SU-DHL-6 (cell line): ENCODE measurements around the gene LETM1.

ENCODE experiments used
- H2AFZ ChIP-seq: fragments of 200-600 bp; sonication (generic); 2 replicates; pipeline ENCODE4 v1.6.1; 2014; ENCODE audit warnings: low read depth, mild to moderate bottlenecking, moderate library complexity, mixed read lengths, antibody characterized with exemption, low read length; ENCODE audit not compliant: severe bottlenecking
- H3F3A ChIP-seq: fragments of 200-600 bp; shearing (Covaris generic); 2 replicates; pipeline ENCODE4 v1.6.0; 2016; ENCODE audit warnings: antibody characterized with exemption, mild to moderate bottlenecking; ENCODE audit not compliant: insufficient read depth
- H3K27ac ChIP-seq: fragments of 200-600 bp; sonication (generic); 2 replicates; pipeline ENCODE4 v1.5.1; 2016; ENCODE audit warnings: low read depth, mild to moderate bottlenecking, low read length, moderate library complexity, mixed read lengths
- H3K27me3 ChIP-seq: fragments of 200-600 bp; sonication (generic), shearing (Covaris generic); 2 replicates; pipeline ENCODE4 v1.6.0; 2014; ENCODE audit warnings: mild to moderate bottlenecking, low read length
- H3K36me3 ChIP-seq: fragments of 200-600 bp; sonication (generic); 2 replicates; pipeline ENCODE4 v1.6.1; 2014; ENCODE audit warnings: mild to moderate bottlenecking, low read length, mixed read lengths
- H3K4me2 ChIP-seq: fragments of 300-600, 200-600 bp; shearing (Covaris generic), sonication (generic); 2 replicates; pipeline ENCODE4 v1.6.0; 2014; ENCODE audit warnings: low read length, low read depth, mild to moderate bottlenecking; ENCODE audit not compliant: poor library complexity, severe bottlenecking
- H3K4me3 ChIP-seq: fragments of 200-600 bp; sonication (generic); 2 replicates; pipeline ENCODE4 v1.5.1; 2014; ENCODE audit warnings: antibody characterized with exemption, low read length, mild to moderate bottlenecking, mixed read lengths; ENCODE audit not compliant: insufficient read depth, poor library complexity, severe bottlenecking
- H3K79me2 ChIP-seq: fragments of 200-600 bp; sonication (generic); 2 replicates; pipeline ENCODE4 v1.6.1; 2014; ENCODE audit warnings: mild to moderate bottlenecking, low read length, moderate library complexity; ENCODE audit not compliant: insufficient read depth
- H3K9ac ChIP-seq: fragments of 200-600 bp; sonication (generic); 2 replicates; pipeline ENCODE4 v1.7.0; 2014; ENCODE audit warnings: mild to moderate bottlenecking, low read length
- H3K9me2 ChIP-seq: fragments of 200-600 bp; sonication (generic); replicated peaks from 2 replicates; pipeline ENCODE4 v1.6.1; 2014; ENCODE audit warnings: low read length; ENCODE audit not compliant: insufficient read depth
- H3K9me3 ChIP-seq: fragments of 200-600 bp; sonication (generic); 2 replicates; pipeline ENCODE4 v1.6.1; 2014; ENCODE audit warnings: low read length, mixed read lengths; ENCODE audit not compliant: insufficient read depth
- H4K20me1 ChIP-seq: fragments of 200-600 bp; sonication (generic); 2 replicates; pipeline ENCODE4 v1.6.1; 2014; ENCODE audit warnings: low read depth, mild to moderate bottlenecking, antibody characterized with exemption, low read length, moderate library complexity, mixed read lengths
- EZH2phosphoT487 ChIP-seq: fragments of 200-600 bp; sonication (generic), shearing (Covaris generic); conservative IDR thresholded peaks from 2 replicates; pipeline ENCODE4 v1.6.1; 2018; ENCODE audit warnings: mild to moderate bottlenecking, antibody characterized with exemption, low read length, moderate library complexity, mixed read lengths
- TF ChIP-seq, protein P1 (sequence below): fragments of 200-600 bp; sonication (generic); IDR thresholded peaks from one replicate; pipeline ENCODE4 v1.5.1; 2017; ENCODE audit warnings: antibody characterized with exemption, mild to moderate bottlenecking, low read length, moderate library complexity; ENCODE audit not compliant: insufficient read depth, poor library complexity, severe bottlenecking

Gene LETM1

GRCh38 chr4:1799387-1800375, 56.3 kb downstream of the LETM1 start:
- no peaks in the 10 kb centered on the region for H3K27me3 ChIP-seq
- no peak overlapping the region for H3K4me2 ChIP-seq
- H4K20me1 ChIP-seq: no peaks in the 10 kb centered on the region
- no peak overlapping the region for H2AFZ ChIP-seq
- no peak for TF ChIP-seq EZH2phosphoT487
- no peaks in the 10 kb centered on the region for H3F3A ChIP-seq
- H3K9me3 ChIP-seq: no peaks in the 10 kb centered on the region
- no peak overlapping the region for H3K9ac ChIP-seq
- H3K9me2 ChIP-seq: no peaks in the 10 kb centered on the region
- no peak overlapping the region for H3K4me3 ChIP-seq
- no peak overlapping the region for H3K27ac ChIP-seq
- H3K36me3 ChIP-seq: no peaks in the 10 kb centered on the region
- no peaks in the 10 kb centered on the region for H3K79me2 ChIP-seq

GRCh38 chr4:1798580-1799386, 57.2 kb downstream of the LETM1 start:
- H3K4me2 ChIP-seq: no peak overlapping the region
- no peaks in the 10 kb centered on the region for H3K79me2 ChIP-seq
- H3K36me3 ChIP-seq: no peaks in the 10 kb centered on the region
- TF ChIP-seq, protein P1, sequence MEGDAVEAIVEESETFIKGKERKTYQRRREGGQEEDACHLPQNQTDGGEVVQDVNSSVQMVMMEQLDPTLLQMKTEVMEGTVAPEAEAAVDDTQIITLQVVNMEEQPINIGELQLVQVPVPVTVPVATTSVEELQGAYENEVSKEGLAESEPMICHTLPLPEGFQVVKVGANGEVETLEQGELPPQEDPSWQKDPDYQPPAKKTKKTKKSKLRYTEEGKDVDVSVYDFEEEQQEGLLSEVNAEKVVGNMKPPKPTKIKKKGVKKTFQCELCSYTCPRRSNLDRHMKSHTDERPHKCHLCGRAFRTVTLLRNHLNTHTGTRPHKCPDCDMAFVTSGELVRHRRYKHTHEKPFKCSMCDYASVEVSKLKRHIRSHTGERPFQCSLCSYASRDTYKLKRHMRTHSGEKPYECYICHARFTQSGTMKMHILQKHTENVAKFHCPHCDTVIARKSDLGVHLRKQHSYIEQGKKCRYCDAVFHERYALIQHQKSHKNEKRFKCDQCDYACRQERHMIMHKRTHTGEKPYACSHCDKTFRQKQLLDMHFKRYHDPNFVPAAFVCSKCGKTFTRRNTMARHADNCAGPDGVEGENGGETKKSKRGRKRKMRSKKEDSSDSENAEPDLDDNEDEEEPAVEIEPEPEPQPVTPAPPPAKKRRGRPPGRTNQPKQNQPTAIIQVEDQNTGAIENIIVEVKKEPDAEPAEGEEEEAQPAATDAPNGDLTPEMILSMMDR: no peak
- TF ChIP-seq EZH2phosphoT487: no peak
- no peaks in the 10 kb centered on the region for H3F3A ChIP-seq
- no peak overlapping the region for H3K4me3 ChIP-seq
- no peak overlapping the region for H3K27ac ChIP-seq
- no peaks in the 10 kb centered on the region for H4K20me1 ChIP-seq
- H3K9me3 ChIP-seq: no peaks in the 10 kb centered on the region
- no peak overlapping the region for H2AFZ ChIP-seq
- no peak overlapping the region for H3K9ac ChIP-seq
- no peaks in the 10 kb centered on the region for H3K9me2 ChIP-seq
- no peaks in the 10 kb centered on the region for H3K27me3 ChIP-seq

DNA sequence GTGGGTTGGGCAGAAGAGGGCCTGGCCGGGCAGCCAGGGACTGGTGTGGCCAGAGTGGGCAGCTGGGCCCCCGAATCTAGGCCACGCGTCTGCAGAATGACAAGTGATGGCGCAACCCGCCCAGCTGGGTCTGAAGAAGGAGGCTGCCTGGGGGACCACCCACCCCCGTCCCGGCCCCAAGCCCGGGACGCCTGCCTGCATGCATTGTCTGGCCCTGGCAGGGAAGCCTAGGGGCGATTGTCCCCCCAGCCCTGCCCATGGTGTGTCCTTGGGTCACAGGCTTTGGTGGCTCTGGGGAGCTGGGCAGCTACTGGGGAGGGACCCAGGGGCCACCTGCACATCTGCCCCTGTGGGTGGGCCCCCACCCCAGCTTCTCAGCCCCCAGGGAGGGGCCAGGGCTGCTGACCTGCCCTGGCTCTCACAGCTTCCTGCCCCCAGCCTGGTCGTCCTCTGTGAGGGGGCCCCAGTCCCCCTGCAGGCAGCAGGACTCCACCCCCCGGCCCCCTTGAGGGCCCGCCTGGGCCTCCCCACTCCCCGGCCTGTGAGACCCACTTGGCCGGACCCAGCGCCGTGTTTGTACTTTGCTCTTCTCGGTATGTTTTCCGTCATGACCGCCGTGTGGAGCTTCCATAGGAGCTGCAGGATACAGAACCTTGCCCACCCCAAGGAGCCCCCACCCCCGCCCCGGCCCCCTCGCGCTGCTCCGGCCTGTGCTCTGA, 57.9 kb downstream of the LETM1 start:
- no peaks in the 10 kb centered on the region for H3K27me3 ChIP-seq
- no peaks in the 10 kb centered on the region for H3K36me3 ChIP-seq
- H3K4me2 ChIP-seq: no peak overlapping the region
- H2AFZ ChIP-seq: no peak overlapping the region
- H4K20me1 ChIP-seq: no peaks in the 10 kb centered on the region
- H3K79me2 ChIP-seq: no peaks in the 10 kb centered on the region
- H3K27ac ChIP-seq: no peak overlapping the region
- no peaks in the 10 kb centered on the region for H3F3A ChIP-seq
- no peak overlapping the region for H3K4me3 ChIP-seq
- TF ChIP-seq, protein P1: no peak
- no peak for TF ChIP-seq EZH2phosphoT487
- no peaks in the 10 kb centered on the region for H3K9me3 ChIP-seq
- H3K9ac ChIP-seq: no peak overlapping the region
- H3K9me2 ChIP-seq: no peaks in the 10 kb centered on the region
